Measurements from ENCODE around the gene ZNRF3. TPM values are rescaled to one million over a fixed set of nuclear protein-coding genes. Genes with fewer than 3 reads are reported as not detected.
"Not testable (repeated sequence)": the region's sequence is repeated elsewhere in the genome, so short reads cannot be mapped to it uniquely, and the experiment has no call there.

The ZNRF3 gene
- polyA plus RNA-seq, 1 of the 3 experiments (the other 2 are of a cell fraction), result 4.2 TPM

DNA sequence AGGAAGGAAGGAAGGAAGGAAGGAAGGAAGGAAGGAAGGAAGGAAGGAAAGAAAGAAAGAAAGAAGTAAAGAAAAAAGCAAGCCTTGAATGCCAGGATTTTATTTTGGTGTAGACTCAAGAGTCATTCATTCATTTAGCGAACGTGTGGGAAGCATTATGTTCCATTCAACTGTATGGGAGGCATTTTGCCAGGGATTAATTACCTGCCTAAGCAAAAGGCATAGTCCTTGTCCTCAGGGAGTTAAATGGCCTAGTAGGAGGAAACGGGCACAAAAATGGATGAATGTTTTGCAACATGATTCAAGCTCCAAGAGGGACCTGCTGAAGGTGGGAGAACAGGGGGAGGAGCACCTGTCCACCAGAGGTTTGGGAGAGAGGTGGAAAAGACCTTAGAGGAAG lies 16.2 kb upstream of the ZNRF3 start:
- Histone ChIP-seq H3K4me1 (ENCODE audit: control insufficient read depth in 1 of 2, insufficient read depth in 2 of 2, low read depth in 1 of 2, low read length in 1 of 2) (no peaks in the 10 kb centered on the region; a peak in 1 of 4 replicates), H3K9me2 (no peaks in the 10 kb centered on the region), H3K36me3 (replicated peaks in 1 of 2; ENCODE audit: control insufficient read depth in 1 of 2, insufficient read depth in 2 of 2, low read length in 1 of 2) (no peaks in the 10 kb centered on the region), H3K4me2 (no peak overlapping the region), H3K4me3 (ENCODE audit: low read depth in 2 of 2, low read length in 1 of 2) (no peak overlapping the region), H4K20me1 (ENCODE audit: insufficient read depth) (no peaks in the 10 kb centered on the region), H2AFZ (ENCODE audit: low read depth) (no peak overlapping the region), H3K27me3 (ENCODE audit: insufficient read depth) (no peaks in the 10 kb centered on the region), H3K27ac (ENCODE audit: low read depth in 2 of 2, low read length in 1 of 2) (no peak overlapping the region), H3K79me2 (ENCODE audit: insufficient read depth) (no peaks in the 10 kb centered on the region), H3K9me3 (no peaks in the 10 kb centered on the region), H3K9ac (no peak overlapping the region), H3F3A (replicated peaks; ENCODE audit: insufficient read depth) (no peaks in the 10 kb centered on the region)
- CTCF ChIA-PET, result interaction anchor here (0.6 to 6.1 kb wide), 3 partner anchors 11 to 173 kb away, joined by 3 to 27 read pairs (median 10); no protein-coding TSS in a partner anchor
- TF ChIP-seq FOSL2 (IDR thresholded peaks at IDR 0.05; ENCODE audit: borderline replicate concordance, low read depth), result no peak
- TF ChIP-seq SMC3 (IDR thresholded peaks at IDR 0.05; ENCODE audit: low read depth, low read length), result no peak
- TF ChIP-seq RFX5 (IDR thresholded peaks at IDR 0.05; ENCODE audit: low read length), result no peak
- TF ChIP-seq NRF1 (IDR thresholded peaks at IDR 0.05; ENCODE audit: low read depth, low read length), result no peak
- no peak for TF ChIP-seq NFIC (IDR thresholded peaks at IDR 0.05; ENCODE audit: borderline replicate concordance)
- TF ChIP-seq JUND (IDR thresholded peaks at IDR 0.05), result no peak
- TF ChIP-seq, protein P1, sequence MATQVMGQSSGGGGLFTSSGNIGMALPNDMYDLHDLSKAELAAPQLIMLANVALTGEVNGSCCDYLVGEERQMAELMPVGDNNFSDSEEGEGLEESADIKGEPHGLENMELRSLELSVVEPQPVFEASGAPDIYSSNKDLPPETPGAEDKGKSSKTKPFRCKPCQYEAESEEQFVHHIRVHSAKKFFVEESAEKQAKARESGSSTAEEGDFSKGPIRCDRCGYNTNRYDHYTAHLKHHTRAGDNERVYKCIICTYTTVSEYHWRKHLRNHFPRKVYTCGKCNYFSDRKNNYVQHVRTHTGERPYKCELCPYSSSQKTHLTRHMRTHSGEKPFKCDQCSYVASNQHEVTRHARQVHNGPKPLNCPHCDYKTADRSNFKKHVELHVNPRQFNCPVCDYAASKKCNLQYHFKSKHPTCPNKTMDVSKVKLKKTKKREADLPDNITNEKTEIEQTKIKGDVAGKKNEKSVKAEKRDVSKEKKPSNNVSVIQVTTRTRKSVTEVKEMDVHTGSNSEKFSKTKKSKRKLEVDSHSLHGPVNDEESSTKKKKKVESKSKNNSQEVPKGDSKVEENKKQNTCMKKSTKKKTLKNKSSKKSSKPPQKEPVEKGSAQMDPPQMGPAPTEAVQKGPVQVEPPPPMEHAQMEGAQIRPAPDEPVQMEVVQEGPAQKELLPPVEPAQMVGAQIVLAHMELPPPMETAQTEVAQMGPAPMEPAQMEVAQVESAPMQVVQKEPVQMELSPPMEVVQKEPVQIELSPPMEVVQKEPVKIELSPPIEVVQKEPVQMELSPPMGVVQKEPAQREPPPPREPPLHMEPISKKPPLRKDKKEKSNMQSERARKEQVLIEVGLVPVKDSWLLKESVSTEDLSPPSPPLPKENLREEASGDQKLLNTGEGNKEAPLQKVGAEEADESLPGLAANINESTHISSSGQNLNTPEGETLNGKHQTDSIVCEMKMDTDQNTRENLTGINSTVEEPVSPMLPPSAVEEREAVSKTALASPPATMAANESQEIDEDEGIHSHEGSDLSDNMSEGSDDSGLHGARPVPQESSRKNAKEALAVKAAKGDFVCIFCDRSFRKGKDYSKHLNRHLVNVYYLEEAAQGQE (IDR thresholded peaks at IDR 0.05; ENCODE audit: low read depth, low read length), result no peak
- no peak for TF ChIP-seq POLR2AphosphoS5 (IDR thresholded peaks at IDR 0.05; ENCODE audit: low read depth, low read length)
- no peak for TF ChIP-seq RXRA (IDR thresholded peaks at IDR 0.05; ENCODE audit: borderline replicate concordance, low read depth)
- no peak for TF ChIP-seq RAD21 (IDR thresholded peaks at IDR 0.05; ENCODE audit: low read length)
- TF ChIP-seq, protein P2, sequence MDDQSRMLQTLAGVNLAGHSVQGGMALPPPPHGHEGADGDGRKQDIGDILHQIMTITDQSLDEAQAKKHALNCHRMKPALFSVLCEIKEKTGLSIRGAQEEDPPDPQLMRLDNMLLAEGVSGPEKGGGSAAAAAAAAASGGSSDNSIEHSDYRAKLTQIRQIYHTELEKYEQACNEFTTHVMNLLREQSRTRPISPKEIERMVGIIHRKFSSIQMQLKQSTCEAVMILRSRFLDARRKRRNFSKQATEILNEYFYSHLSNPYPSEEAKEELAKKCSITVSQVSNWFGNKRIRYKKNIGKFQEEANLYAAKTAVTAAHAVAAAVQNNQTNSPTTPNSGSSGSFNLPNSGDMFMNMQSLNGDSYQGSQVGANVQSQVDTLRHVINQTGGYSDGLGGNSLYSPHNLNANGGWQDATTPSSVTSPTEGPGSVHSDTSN (IDR thresholded peaks at IDR 0.05), result no peak
- TF ChIP-seq, protein P3, sequence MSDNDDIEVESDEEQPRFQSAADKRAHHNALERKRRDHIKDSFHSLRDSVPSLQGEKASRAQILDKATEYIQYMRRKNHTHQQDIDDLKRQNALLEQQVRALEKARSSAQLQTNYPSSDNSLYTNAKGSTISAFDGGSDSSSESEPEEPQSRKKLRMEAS (IDR thresholded peaks at IDR 0.05; ENCODE audit: low read depth), result no peak
- TF ChIP-seq, protein P4, sequence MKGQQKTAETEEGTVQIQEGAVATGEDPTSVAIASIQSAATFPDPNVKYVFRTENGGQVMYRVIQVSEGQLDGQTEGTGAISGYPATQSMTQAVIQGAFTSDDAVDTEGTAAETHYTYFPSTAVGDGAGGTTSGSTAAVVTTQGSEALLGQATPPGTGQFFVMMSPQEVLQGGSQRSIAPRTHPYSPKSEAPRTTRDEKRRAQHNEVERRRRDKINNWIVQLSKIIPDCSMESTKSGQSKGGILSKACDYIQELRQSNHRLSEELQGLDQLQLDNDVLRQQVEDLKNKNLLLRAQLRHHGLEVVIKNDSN (IDR thresholded peaks at IDR 0.05; ENCODE audit: borderline replicate concordance, low read depth), result no peak
- no peak for TF ChIP-seq ELF1 (IDR thresholded peaks at IDR 0.05)
- DNase-seq, result no peak
- 84% methylated on average over 3 of the region's 3 CpGs for WGBS (ENCODE audit: low lambda C conversion rate)
- POLR2A ChIA-PET, result no interaction called here

DNA sequence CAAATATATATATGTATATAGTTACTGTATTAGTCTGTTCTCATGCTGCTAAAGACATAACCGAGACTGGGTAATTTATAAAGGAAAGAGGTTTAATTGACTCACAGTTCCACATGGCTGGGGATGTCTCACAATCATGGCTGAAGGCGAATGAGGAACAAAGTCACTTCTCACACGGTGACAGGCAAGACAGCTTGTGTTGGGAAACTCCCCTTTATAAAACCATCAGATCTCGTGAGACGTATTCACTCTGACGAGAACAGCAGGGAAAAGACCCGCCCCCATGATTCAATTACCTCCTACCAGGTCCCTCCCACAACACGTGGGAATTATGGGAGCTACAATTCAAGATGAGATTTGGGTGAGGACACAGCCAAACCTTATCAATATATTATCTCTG lies 15.0 kb upstream of the ZNRF3 start:
- H2AFZ ChIP-seq (ENCODE audit: low read depth), result not testable (repeated sequence)

More for the DNA sequence above, 15.0 kb upstream of the ZNRF3 start:
- H3K36me3 ChIP-seq (replicated peaks in 1 of 2; ENCODE audit: control insufficient read depth in 1 of 2, insufficient read depth in 2 of 2, low read length in 1 of 2); H3F3A ChIP-seq (replicated peaks; ENCODE audit: insufficient read depth); H3K4me1 ChIP-seq (ENCODE audit: control insufficient read depth in 1 of 2, insufficient read depth in 2 of 2, low read depth in 1 of 2, low read length in 1 of 2); H3K4me2 ChIP-seq; H3K9ac ChIP-seq; H3K79me2 ChIP-seq (ENCODE audit: insufficient read depth); H4K20me1 ChIP-seq (ENCODE audit: insufficient read depth); H3K4me3 ChIP-seq (ENCODE audit: low read depth in 2 of 2, low read length in 1 of 2); H3K9me2 ChIP-seq; POLR2A ChIA-PET; DNase-seq; H3K27ac ChIP-seq (ENCODE audit: low read depth in 2 of 2, low read length in 1 of 2); H3K27me3 ChIP-seq (ENCODE audit: insufficient read depth); H3K9me3 ChIP-seq: not testable (repeated sequence)
- WGBS (ENCODE audit: low lambda C conversion rate), result 87% methylated on average over 8 of the region's 8 CpGs
- CTCF ChIA-PET, result interaction anchor here (1.7 to 6.1 kb wide), 2 partner anchors 12 to 172 kb away, joined by 10 to 27 read pairs; no protein-coding TSS in a partner anchor

All from SK-N-SH (cell line).